GM12892 (cell line): ENCODE results near the gene VWA8.

Source experiments
- POLR2A ChIP-seq: IDR thresholded peaks from 2 replicates; pipeline ENCODE4 v1.6.1; 2011; ENCODE audit warnings: low read depth, low read length, control low read depth
- POLR2AphosphoS5 ChIP-seq: IDR thresholded peaks from 2 replicates; pipeline ENCODE4 v1.6.1; 2011; ENCODE audit warnings: low read depth, low read length, control low read depth
- TAF1 ChIP-seq: IDR thresholded peaks from 2 replicates; pipeline ENCODE4 v1.6.1; 2011; ENCODE audit warnings: low read depth, mild to moderate bottlenecking, control low read depth, low read length, borderline replicate concordance

DNA sequence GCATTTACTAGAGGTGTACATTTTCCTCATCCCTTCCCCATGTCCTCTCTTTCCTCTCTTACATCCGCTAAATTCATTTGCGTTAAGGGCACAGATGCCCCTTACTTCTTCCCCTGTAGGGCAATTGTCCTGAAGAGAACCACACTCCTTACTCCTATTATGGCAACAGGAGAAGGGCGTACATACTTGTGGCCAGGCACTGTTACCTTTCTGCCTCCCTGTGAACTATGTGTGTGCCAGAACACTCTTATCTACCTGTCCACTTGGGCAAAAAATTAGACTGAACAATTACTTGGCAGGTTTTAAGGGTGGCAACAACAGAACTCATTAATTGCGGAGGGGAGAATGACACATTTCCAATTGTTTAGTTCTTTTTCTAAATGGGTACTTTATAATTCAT, 351.1 kb downstream of the VWA8 start:
- no peak for TF ChIP-seq POLR2A
- TF ChIP-seq TAF1, result no peak
- TF ChIP-seq POLR2AphosphoS5, result no peak
